Activated T-helper 1 cell treated with anti-CD3 and anti-CD28 coated beads, Interleukin-12 subunit alpha, Interleukin-12 subunit beta, Interleukin-2, Interleukin-4 antibody, amounts not matched to agents 30 ng/mL and 10 ng/mL and 1 ng/mL, durations not matched to agents 14 hours and 24 hours and 36 hours (primary cell): Measurements from ENCODE around the gene SKP1. TPM values are rescaled to one million over a fixed set of nuclear protein-coding genes. Genes with fewer than 3 reads are reported as not detected.

Source experiments
- DNase-seq: peaks from one replicate; pipeline ENCODE4 v3.0.0; 2021; ENCODE audit warnings: low spot score
- H3K27ac Mint-ChIP-seq: one replicate; pipeline ENCODE4 v1.8.0; 2021; ENCODE audit warnings: mild to moderate bottlenecking, mixed read lengths
- H3K27me3 Mint-ChIP-seq: one replicate; pipeline ENCODE4 v1.8.0; 2022; ENCODE audit warnings: mild to moderate bottlenecking, moderate library complexity, mixed read lengths; ENCODE audit not compliant: insufficient read depth
- H3K36me3 Mint-ChIP-seq: one replicate; pipeline ENCODE4 v1.8.0; 2021; ENCODE audit warnings: low read depth, mixed read lengths
- H3K4me1 Mint-ChIP-seq: one replicate; pipeline ENCODE4 v1.8.0; 2021; ENCODE audit warnings: low read depth, mixed read lengths
- H3K4me3 Mint-ChIP-seq: one replicate; pipeline ENCODE4 v1.8.0; 2021; ENCODE audit warnings: mild to moderate bottlenecking, moderate library complexity, mixed read lengths
- H3K9me3 Mint-ChIP-seq: one replicate; pipeline ENCODE4 v1.8.0; 2021; ENCODE audit warnings: mixed read lengths
- intact Hi-C: fragments of 100-400 bp; cut with micrococcal nuclease; formaldehyde crosslinking; loops from one replicate; pipeline ENCODE4 v1.15.1; 2024
- total RNA-seq: library from RNA; stranded (reverse); gene quantifications from 2 replicates; pipeline ENCODE4 v1.2.3, GENCODE V29; 2022

Gene SKP1
- total RNA-seq, 1 donor from 2014 or later = 265 TPM

DNA sequence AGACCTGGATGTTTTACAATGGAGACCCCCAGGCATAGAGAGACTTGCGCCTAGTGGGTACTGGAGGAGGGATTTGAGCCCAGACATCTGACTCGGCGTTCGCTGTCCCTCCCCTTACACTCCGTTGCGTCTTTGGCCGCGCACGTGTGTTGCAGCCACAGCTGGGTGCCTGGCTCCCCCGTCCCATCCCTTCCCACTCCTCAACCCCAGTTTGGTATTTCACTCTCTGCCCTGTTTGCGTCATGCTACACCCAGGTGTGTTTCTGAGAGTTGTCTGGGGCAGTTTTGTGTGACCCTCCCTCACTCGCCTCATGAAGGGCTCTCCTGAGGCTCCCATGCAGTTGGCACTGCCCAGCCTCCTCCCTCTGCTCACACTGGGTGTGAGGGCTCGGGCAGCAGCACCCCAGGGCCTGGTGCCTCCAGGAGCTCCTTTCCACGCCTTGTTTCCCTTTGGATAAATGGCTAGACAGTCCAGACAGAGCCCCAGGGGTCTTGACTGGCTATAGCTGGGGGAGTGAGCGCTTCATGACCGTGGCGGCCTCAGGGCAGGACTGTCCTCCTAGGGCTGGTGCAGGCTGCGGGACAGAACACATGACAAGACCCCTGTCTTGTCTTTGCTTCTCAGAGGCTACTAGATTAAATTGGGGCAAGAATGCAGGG, 48.6 kb downstream of the SKP1 start:
- intact Hi-C loops = loop anchor here (1.0 kb wide), 1 partner anchor 10 kb away; no protein-coding TSS in a partner anchor
- no peak for DNase-seq
- H3K27me3 Mint-ChIP-seq = peaks cover 10% of the 10 kb centered on the region
- peaks cover 79% of the 10 kb centered on the region for H3K4me1 Mint-ChIP-seq
- H3K9me3 Mint-ChIP-seq = no peaks in the 10 kb centered on the region
- peak overlapping the region; percentile 83 for H3K4me3 Mint-ChIP-seq
- H3K36me3 Mint-ChIP-seq = peaks cover 37% of the 10 kb centered on the region
- peak overlapping the region; percentile 63 for H3K27ac Mint-ChIP-seq

GRCh38 chr5:134127376-134127861, 49.3 kb downstream of the SKP1 start:
- Mint-ChIP-seq H3K4me1 (peaks cover 79% of the 10 kb centered on the region), H3K27me3 (peaks cover 12% of the 10 kb centered on the region), H3K27ac (peak overlapping the region; percentile 40), H3K36me3 (peaks cover 37% of the 10 kb centered on the region), H3K4me3 (peak overlapping the region; percentile 83), H3K9me3 (no peaks in the 10 kb centered on the region)
- intact Hi-C loops = loop anchor here (1.0 kb wide), 1 partner anchor 9 kb away; no protein-coding TSS in a partner anchor
- no peak for DNase-seq

- peak overlapping the region; percentile 65 for H3K4me3 Mint-ChIP-seq
- peaks cover 39% of the 10 kb centered on the region for H3K36me3 Mint-ChIP-seq
- H3K9me3 Mint-ChIP-seq = no peaks in the 10 kb centered on the region
- peaks cover 75% of the 10 kb centered on the region for H3K4me1 Mint-ChIP-seq
- intact Hi-C loops = no loop called here
- H3K27ac Mint-ChIP-seq = peak overlapping the region; percentile 65
- no peak for DNase-seq
- peaks cover 18% of the 10 kb centered on the region for H3K27me3 Mint-ChIP-seq
Observed at GRCh38 chr5:134125039-134126015, 51.4 kb downstream of the SKP1 start.

DNA sequence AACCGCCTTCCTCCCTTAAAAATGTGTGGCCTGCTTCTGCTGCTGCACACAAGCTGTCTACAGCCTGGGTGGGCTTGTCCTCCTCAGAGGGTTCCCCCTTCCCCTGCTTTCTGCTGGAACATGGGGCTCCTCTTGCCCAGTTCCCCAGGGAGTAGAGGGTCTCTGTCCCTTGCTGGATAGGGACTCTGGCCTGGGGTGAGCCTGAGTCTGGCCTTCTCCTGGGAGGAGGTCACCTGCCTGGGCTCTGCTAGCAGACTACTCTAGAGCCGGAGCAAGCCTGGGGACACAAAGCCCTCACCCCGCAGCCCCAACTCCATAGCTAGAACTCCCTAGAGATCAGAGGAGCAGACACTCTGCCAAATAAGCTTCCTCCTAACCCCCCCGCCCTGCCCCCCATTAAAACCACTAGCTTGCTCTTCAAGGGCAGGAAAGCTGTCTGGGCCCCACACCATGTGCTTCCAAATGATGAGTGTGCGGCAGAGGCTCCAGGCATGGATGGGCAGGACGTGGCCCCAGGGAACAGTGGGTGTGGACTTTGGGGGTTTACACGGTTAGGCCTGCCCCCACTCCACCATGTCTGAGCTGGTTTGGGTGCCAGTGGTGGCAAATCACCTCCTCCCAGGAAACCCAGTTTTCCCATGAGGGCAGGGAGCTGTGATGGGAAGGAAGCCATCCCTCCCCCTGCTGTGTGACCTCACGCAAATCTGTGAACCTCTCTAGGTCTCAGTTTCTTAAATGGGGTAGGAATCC, 52.3 kb downstream of the SKP1 start:
- Mint-ChIP-seq H3K27ac (peak overlapping the region; percentile 40), H3K36me3 (peaks cover 46% of the 10 kb centered on the region), H3K27me3 (peaks cover 21% of the 10 kb centered on the region)

GRCh38 chr5:134123360-134123759, 53.4 kb downstream of the SKP1 start:
- H3K9me3 Mint-ChIP-seq = no peaks in the 10 kb centered on the region
- peaks cover 48% of the 10 kb centered on the region for H3K36me3 Mint-ChIP-seq
- peaks cover 26% of the 10 kb centered on the region for H3K27me3 Mint-ChIP-seq
- peak overlapping the region; percentile 26 for H3K4me3 Mint-ChIP-seq
- no peak for DNase-seq
- H3K27ac Mint-ChIP-seq = peak overlapping the region; percentile 70
- H3K4me1 Mint-ChIP-seq = peaks cover 74% of the 10 kb centered on the region
- intact Hi-C loops = no loop called here

More for the DNA sequence above, 52.3 kb downstream of the SKP1 start:
- no peak for DNase-seq
- no peaks in the 10 kb centered on the region for H3K9me3 Mint-ChIP-seq
- intact Hi-C loops = no loop called here
- peak overlapping the region; percentile 65 for H3K4me3 Mint-ChIP-seq
- peaks cover 75% of the 10 kb centered on the region for H3K4me1 Mint-ChIP-seq

GRCh38 chr5:134122530-134122929, 54.2 kb downstream of the SKP1 start:
- Mint-ChIP-seq H3K27me3 (peaks cover 26% of the 10 kb centered on the region), H3K27ac (no peak overlapping the region), H3K9me3 (no peaks in the 10 kb centered on the region), H3K4me1 (peaks cover 76% of the 10 kb centered on the region), H3K36me3 (peaks cover 52% of the 10 kb centered on the region), H3K4me3 (peak overlapping the region; percentile 53)
- peak; percentile 28 for DNase-seq
- intact Hi-C loops = loop anchor here (1.0 kb wide), 1 partner anchor 9 kb away; no protein-coding TSS in a partner anchor

GRCh38 chr5:134120386-134121138, 56.2 kb downstream of the SKP1 start:
- peak overlapping the region; percentile 42 for H3K27ac Mint-ChIP-seq
- intact Hi-C loops = no loop called here
- peaks cover 29% of the 10 kb centered on the region for H3K27me3 Mint-ChIP-seq
- H3K4me1 Mint-ChIP-seq = peaks cover 78% of the 10 kb centered on the region
- peaks cover 53% of the 10 kb centered on the region for H3K36me3 Mint-ChIP-seq
- no peak for DNase-seq
- peak overlapping the region; percentile 82 for H3K4me3 Mint-ChIP-seq
- no peaks in the 10 kb centered on the region for H3K9me3 Mint-ChIP-seq

- peak overlapping the region; percentile 82 for H3K4me3 Mint-ChIP-seq
- H3K36me3 Mint-ChIP-seq = peaks cover 51% of the 10 kb centered on the region
- peaks cover 29% of the 10 kb centered on the region for H3K27me3 Mint-ChIP-seq
- intact Hi-C loops = loop anchor here (2.0 kb wide), 1 partner anchor 13 kb away; no protein-coding TSS in a partner anchor
- peak overlapping the region; percentile 61 for H3K27ac Mint-ChIP-seq
- DNase-seq = no peak
- H3K9me3 Mint-ChIP-seq = no peaks in the 10 kb centered on the region
- H3K4me1 Mint-ChIP-seq = peaks cover 72% of the 10 kb centered on the region
Observed at GRCh38 chr5:134119720-134120119, 57.0 kb downstream of the SKP1 start.

DNA sequence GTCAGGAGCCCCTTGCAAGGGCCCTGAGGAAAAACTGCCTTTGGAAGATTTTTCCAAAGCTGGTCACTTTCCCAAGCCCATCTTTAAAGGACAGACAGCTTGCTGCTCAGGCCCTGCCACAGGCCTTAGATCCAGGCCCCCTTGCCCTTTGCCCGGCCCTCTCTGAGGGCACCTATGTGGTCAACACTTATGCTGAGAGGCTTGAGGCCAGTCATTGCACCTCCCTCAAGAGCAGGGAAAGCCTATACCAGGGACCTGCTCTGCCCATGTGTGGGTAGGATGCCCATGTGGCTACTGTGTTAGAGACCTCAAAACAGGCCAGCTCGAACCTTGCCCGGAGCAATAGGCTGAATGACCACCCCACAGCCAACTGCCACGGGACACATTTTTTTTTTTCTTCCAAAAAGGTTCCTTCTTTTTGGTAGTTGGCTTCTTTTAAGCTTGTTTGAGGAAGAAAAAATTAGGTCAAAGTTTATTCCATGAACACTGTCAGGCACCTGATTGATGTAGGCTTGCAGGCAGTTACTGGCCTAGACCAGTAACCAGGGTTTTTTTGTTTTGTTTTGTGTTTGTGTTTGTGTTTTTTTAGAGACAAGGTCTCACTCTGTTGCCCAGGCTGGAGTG, 58.4 kb downstream of the SKP1 start:
- Mint-ChIP-seq H3K27me3 (peaks cover 36% of the 10 kb centered on the region), H3K9me3 (no peaks in the 10 kb centered on the region), H3K36me3 (peaks cover 47% of the 10 kb centered on the region), H3K27ac (no peak overlapping the region), H3K4me3 (peak overlapping the region; percentile 82), H3K4me1 (peaks cover 78% of the 10 kb centered on the region)
- DNase-seq = no peak
- intact Hi-C loops = loop anchor here (1.0 to 2.0 kb wide), 2 partner anchors 9 to 14 kb away; no protein-coding TSS in a partner anchor

GRCh38 chr5:134116789-134117761, 59.7 kb downstream of the SKP1 start:
- DNase-seq = no peak
- intact Hi-C loops = no loop called here
- H3K27ac Mint-ChIP-seq = peak overlapping the region; percentile 10
- H3K4me3 Mint-ChIP-seq = peak overlapping the region; percentile 82
- H3K4me1 Mint-ChIP-seq = peaks cover 76% of the 10 kb centered on the region
- peaks cover 45% of the 10 kb centered on the region for H3K36me3 Mint-ChIP-seq
- no peaks in the 10 kb centered on the region for H3K9me3 Mint-ChIP-seq
- peaks cover 43% of the 10 kb centered on the region for H3K27me3 Mint-ChIP-seq
